ENCODE results near the gene BNIP5.
"Not testable (repeated sequence)": the region's sequence is repeated elsewhere in the genome, so short reads cannot be mapped to it uniquely, and the experiment has no call there.

Gene BNIP5

DNA sequence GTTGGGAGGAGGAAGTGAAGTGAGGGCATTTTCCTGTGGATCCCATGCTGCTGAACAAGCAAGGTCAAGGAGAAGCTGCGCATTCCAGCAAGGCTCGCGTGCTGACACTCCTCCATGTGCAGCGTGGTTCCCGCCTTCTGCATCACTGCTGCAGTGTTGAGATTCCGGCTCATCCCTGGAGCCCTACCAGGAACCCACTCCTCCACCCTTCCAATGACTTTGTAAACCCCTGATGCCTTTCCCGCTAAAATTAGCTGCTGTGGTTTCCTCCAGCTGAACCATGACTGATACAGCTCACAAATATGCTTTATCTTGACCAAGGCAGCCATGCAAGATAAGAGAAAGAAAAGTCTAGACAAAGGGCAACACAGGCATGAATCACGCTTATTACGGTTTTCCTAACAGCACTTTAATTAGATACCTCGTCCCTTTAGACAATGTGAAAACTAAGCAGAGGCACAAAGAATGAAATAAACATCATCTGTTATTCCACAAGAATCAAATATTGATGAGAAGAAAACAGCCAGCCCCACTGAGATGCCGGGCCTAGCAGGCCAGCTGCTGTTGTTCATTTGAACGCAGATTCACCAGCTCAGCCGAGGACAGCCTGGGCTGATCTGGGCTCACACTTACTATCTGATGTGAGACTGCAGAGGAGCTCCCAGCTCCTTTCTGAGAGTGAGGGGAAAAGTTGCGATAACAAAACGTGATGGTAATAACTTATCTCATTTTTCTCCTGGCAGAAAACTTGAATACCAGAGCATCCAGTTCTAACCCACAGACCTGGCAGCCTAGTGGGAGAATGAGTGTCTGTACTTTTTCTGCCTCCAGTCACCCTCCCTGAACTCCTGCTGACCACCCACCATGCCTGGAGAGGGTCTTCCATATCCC is 14.2 kb upstream of the BNIP5 start:
- Histone ChIP-seq H3K27me3 (ENCODE audit: insufficient read depth, low read length) (no peaks in the 10 kb centered on the region), H3K4me1 (ENCODE audit: insufficient read depth, low read length) (no peaks in the 10 kb centered on the region), H3K9me3 (ENCODE audit: insufficient read depth, low read depth, low read length) (no peaks in the 10 kb centered on the region), H3K36me3 (ENCODE audit: insufficient read depth, low read depth, low read length) (no peaks in the 10 kb centered on the region), H3K27ac (ENCODE audit: low read length) (no peak overlapping the region), H3K9ac (ENCODE audit: low read depth, low read length) (no peak overlapping the region), H3K4me3 (ENCODE audit: low read length) (no peak overlapping the region)

DNA sequence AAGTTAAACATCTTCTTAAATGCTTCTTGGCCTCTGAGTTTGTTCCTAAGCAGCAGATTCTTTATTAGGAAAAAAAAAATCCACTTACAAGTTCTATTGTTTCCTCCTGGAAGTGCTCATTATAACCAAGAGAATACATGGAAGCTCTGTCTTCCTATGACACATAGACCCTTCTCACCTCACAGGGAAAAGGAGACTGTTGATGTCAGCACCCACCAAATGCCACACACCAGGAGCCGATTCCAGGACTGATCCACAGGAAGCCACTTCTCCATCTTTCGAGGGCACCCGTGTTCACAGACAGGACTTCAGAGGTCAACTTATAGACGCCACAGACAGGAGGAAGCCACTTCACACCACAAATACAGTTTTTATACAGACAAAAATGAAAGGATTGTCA is 13.4 kb upstream of the BNIP5 start:
- no peaks in the 10 kb centered on the region for H3K4me1 ChIP-seq (ENCODE audit: insufficient read depth, low read length)
- H3K9ac ChIP-seq (ENCODE audit: low read depth, low read length), result no peak overlapping the region
- H3K36me3 ChIP-seq (ENCODE audit: insufficient read depth, low read depth, low read length), result no peaks in the 10 kb centered on the region
- no peaks in the 10 kb centered on the region for H3K9me3 ChIP-seq (ENCODE audit: insufficient read depth, low read depth, low read length)
- no peak overlapping the region for H3K4me3 ChIP-seq (ENCODE audit: low read length)
- H3K27me3 ChIP-seq (ENCODE audit: insufficient read depth, low read length), result no peaks in the 10 kb centered on the region
- H3K27ac ChIP-seq (ENCODE audit: low read length), result no peak overlapping the region

DNA sequence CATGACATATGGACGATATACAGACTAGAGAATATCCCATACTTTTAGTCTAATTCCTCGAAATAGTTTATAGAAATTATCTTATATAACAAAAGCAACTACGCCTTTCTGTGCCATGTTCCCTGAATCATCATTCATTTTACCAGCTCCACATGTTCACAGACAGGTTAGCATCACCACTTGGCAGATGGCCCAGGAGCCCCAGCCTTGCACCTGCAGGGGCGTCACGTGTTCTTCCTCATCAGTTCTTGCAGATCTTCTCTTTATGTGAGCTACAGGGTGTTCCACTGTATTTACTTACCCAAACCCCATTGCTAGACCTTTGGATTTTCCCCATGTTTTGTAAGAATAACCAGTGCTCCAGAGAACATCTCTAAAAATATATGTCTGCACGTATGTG is 12.6 kb upstream of the BNIP5 start:
- H3K27me3 ChIP-seq (ENCODE audit: insufficient read depth, low read length), result no peaks in the 10 kb centered on the region
- no peaks in the 10 kb centered on the region for H3K9me3 ChIP-seq (ENCODE audit: insufficient read depth, low read depth, low read length)
- H3K4me3 ChIP-seq (ENCODE audit: low read length), result no peak overlapping the region
- H3K9ac ChIP-seq (ENCODE audit: low read depth, low read length), result no peak overlapping the region
- no peaks in the 10 kb centered on the region for H3K36me3 ChIP-seq (ENCODE audit: insufficient read depth, low read depth, low read length)
- no peak overlapping the region for H3K27ac ChIP-seq (ENCODE audit: low read length)
- no peaks in the 10 kb centered on the region for H3K4me1 ChIP-seq (ENCODE audit: insufficient read depth, low read length)

DNA sequence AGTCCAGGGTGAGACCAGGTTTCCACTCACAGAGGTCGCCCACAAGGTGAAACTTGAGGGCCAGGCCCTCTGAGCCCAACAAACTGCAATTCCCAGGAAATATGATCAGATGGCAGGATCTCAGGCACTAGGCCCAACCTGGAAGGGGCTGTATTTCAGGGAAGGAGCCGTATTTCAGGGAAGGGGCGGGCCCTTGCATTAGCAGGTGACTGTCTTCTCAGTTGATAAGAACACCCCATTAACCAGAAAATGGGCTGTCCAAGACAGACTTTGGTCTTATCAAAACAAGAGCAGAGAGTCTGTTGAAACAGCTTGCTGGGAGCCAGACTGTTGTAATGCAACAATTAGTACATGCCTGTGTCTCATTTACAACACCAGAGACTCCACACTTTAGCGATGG is 10.9 kb upstream of the BNIP5 start:
- no peaks in the 10 kb centered on the region for H3K4me1 ChIP-seq (ENCODE audit: insufficient read depth, low read length)
- no peak overlapping the region for H3K9ac ChIP-seq (ENCODE audit: low read depth, low read length)
- H3K36me3 ChIP-seq (ENCODE audit: insufficient read depth, low read depth, low read length), result no peaks in the 10 kb centered on the region
- no peaks in the 10 kb centered on the region for H3K9me3 ChIP-seq (ENCODE audit: insufficient read depth, low read depth, low read length)
- no peaks in the 10 kb centered on the region for H3K27me3 ChIP-seq (ENCODE audit: insufficient read depth, low read length)
- H3K27ac ChIP-seq (ENCODE audit: low read length), result no peak overlapping the region
- no peak overlapping the region for H3K4me3 ChIP-seq (ENCODE audit: low read length)

DNA sequence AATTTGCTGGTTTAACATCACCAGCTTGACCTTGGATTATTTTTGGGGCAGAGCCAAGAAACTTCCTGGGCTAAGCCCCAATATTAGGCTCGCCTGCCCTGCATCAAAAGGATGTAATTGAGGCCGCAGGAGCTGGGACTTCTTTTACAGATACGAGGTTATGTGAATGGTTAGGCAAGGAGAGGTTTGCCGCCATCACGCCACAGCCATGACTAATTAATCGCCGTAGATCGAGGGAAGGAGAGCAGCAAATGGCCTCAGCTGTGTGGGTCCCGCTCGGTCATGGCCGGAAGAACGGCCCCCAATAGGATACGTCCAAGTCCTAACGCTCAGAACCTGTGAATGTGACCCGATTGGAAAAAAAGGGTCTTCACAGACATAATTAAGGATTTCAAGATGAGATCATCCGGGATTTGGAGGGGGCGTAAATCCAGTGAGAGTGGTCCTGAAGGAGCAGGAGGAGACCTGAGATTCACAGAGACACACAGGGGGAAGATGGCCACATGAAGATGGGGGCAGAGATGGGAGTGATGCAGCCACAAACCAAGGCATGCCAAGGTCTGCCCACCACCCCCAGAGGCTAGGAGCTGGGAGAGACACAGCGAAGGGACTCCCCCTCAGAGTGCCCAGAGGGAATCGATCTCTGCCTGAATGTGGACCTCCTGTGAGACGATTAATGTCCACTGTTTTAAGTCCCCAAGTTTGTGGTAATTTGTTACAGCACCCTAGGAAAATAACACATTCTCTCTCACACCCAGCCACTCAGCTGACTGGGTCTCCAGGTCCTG is 10.0 kb upstream of the BNIP5 start:
- Histone ChIP-seq H3K4me1 (ENCODE audit: insufficient read depth, low read length) (no peaks in the 10 kb centered on the region), H3K36me3 (ENCODE audit: insufficient read depth, low read depth, low read length) (no peaks in the 10 kb centered on the region), H3K27me3 (ENCODE audit: insufficient read depth, low read length) (no peaks in the 10 kb centered on the region), H3K9me3 (ENCODE audit: insufficient read depth, low read depth, low read length) (no peaks in the 10 kb centered on the region), H3K4me3 (ENCODE audit: low read length) (no peak overlapping the region), H3K27ac (ENCODE audit: low read length) (no peak overlapping the region), H3K9ac (ENCODE audit: low read depth, low read length) (no peak overlapping the region)

DNA sequence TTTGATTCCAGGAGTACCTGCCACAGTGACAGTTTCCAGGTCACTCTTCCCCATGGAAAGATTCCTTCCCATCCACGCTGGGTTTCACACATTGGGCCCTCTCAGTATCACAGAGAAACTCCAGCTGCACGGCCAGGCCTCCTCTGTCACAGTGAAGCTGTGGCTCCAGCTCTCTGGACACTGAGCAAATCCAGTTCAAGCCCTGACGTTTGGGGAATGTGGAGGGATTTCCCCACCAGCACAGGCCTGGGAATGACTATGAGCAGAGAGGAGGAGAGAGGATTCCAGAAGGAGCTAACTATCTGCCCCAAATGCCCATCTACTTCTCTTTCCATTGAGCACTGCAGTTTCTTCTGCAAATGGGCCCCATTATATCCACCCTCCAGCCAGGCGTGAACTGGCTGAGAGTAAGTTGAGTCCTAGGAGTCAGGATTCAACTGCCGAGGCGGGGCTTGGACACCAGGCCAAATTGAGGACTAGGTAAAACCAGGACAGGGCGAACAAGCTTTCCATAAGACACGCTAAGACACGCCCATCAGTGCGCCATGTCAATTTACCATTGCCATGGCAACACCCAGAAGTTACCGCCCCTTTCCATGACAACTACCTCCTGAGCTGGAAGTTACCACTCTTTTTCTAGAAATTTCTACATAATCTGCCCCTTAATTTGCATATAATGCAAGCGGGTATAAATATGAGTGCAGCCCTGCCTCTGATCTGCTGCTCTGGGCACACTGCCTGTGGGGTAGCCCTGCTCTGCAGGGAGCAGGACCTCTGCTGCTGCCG is 9.2 kb upstream of the BNIP5 start:
- H3K9ac ChIP-seq (ENCODE audit: low read depth, low read length), result no peak overlapping the region
- H3K4me1 ChIP-seq (ENCODE audit: insufficient read depth, low read length), result no peaks in the 10 kb centered on the region
- peaks cover under 1% of the 10 kb centered on the region; the same call in 1 of the 2 replicates for H3K27me3 ChIP-seq (ENCODE audit: insufficient read depth, low read length)
- no peaks in the 10 kb centered on the region for H3K36me3 ChIP-seq (ENCODE audit: insufficient read depth, low read depth, low read length)
- no peak overlapping the region for H3K27ac ChIP-seq (ENCODE audit: low read length)
- H3K9me3 ChIP-seq (ENCODE audit: insufficient read depth, low read depth, low read length), result no peaks in the 10 kb centered on the region
- no peak overlapping the region for H3K4me3 ChIP-seq (ENCODE audit: low read length)

DNA sequence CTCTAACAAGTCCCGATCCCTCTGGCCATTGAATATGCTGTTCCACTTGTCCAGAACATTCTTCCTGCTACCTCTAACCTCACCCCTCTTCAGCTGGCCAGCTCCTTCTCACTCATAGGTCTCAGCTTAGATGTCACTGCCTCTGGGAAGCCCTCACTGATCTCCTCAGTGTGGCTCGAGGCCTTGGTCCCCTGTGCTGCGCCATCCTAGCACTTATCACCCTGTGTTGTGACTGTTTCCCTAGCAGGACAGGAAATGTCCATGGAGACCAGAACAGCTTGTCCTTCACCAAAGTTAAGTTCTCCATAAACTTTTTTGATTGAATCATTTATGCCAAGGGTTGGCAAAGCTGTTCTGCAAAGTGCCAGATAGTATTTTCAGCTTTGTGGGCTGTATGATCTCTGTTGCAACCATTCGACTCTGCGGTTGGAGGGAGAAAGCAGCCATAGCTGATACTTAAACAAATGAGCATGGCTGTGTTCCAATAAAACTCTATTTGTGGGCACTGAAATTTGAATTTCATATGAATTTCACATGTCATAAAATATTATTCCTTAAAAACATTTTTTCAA is 6.5 kb upstream of the BNIP5 start:
- no peaks in the 10 kb centered on the region for H3K4me1 ChIP-seq (ENCODE audit: insufficient read depth, low read length)
- H3K4me3 ChIP-seq (ENCODE audit: low read length), result no peak overlapping the region
- no peak overlapping the region for H3K9ac ChIP-seq (ENCODE audit: low read depth, low read length)
- H3K36me3 ChIP-seq (ENCODE audit: insufficient read depth, low read depth, low read length), result no peaks in the 10 kb centered on the region
- H3K27me3 ChIP-seq (ENCODE audit: insufficient read depth, low read length), result peaks cover 21% of the 10 kb centered on the region
- H3K27ac ChIP-seq (ENCODE audit: low read length), result no peak overlapping the region
- no peaks in the 10 kb centered on the region for H3K9me3 ChIP-seq (ENCODE audit: insufficient read depth, low read depth, low read length)

DNA sequence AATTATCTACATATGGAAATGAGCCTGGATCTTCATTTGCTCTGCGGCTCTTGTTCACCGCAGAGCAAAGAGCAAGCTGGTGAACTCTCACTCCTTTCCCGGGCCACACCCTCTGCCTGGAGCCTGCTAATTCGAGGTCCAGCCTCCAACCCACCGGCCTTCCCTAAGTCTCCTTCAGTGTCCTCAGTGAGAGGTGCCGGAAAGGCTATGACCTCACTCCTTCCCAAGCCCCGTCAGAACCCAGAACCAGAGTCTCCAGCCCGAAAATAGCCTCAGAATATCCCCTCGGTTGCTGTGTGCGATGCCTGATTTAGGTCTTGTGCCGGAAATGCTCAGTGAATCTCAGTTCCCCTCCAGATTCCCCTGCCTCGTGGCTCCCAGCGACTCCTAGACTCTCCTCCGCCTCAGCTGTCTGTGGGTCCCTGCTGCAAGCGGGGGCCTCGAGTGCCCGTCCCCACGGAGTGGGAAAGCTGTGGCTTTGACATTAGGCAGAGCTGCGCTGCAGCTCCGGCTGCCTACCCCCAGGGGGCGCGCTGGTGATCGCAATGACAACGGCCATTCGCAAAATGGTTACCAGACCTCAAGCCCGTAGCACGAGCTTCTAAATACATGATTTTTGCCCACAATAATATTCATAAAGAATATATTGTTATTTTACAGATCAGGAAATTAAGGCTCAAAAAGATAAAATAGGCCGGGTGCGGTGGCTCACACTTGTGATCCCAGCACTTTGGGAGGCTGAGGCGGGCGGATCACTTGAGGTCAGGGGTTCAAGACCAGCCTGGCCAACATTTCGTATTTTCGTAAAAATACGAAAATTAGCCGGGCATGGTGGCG is 4.1 kb upstream of the BNIP5 start:
- Histone ChIP-seq H3K36me3 (ENCODE audit: insufficient read depth, low read depth, low read length) (no peaks in the 10 kb centered on the region), H3K9ac (ENCODE audit: low read depth, low read length) (no peak overlapping the region; the same call in 1 of the 2 replicates), H3K4me1 (ENCODE audit: insufficient read depth, low read length) (no peaks in the 10 kb centered on the region), H3K27me3 (ENCODE audit: insufficient read depth, low read length) (peaks cover 21% of the 10 kb centered on the region), H3K27ac (ENCODE audit: low read length) (no peak overlapping the region), H3K9me3 (ENCODE audit: insufficient read depth, low read depth, low read length) (no peaks in the 10 kb centered on the region), H3K4me3 (ENCODE audit: low read length) (peak overlapping the region; percentile 57)

DNA sequence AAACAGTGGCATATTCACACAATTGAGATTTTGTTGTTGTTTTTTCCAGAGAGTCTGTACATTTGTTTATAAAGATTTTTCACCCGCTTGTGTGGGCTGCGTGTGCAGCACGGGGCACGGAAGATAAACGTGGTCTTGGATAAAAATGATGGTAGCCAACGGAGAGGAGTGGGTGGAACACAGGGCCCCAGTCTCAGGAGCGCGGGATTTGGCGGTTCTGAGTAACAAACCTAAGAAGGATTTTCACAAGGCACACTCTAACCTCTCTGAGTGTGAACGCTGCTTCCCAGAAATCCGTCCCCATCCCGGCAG is 3.6 kb upstream of the BNIP5 start:
- Histone ChIP-seq H3K27ac (ENCODE audit: low read length) (no peak overlapping the region), H3K4me1 (ENCODE audit: insufficient read depth, low read length) (no peaks in the 10 kb centered on the region), H3K4me3 (ENCODE audit: low read length) (peak overlapping the region; percentile 57), H3K36me3 (ENCODE audit: insufficient read depth, low read depth, low read length) (no peaks in the 10 kb centered on the region), H3K9me3 (ENCODE audit: insufficient read depth, low read depth, low read length) (no peaks in the 10 kb centered on the region), H3K27me3 (ENCODE audit: insufficient read depth, low read length) (peaks cover 22% of the 10 kb centered on the region), H3K9ac (ENCODE audit: low read depth, low read length) (no peak overlapping the region; the same call in 1 of the 2 replicates)

DNA sequence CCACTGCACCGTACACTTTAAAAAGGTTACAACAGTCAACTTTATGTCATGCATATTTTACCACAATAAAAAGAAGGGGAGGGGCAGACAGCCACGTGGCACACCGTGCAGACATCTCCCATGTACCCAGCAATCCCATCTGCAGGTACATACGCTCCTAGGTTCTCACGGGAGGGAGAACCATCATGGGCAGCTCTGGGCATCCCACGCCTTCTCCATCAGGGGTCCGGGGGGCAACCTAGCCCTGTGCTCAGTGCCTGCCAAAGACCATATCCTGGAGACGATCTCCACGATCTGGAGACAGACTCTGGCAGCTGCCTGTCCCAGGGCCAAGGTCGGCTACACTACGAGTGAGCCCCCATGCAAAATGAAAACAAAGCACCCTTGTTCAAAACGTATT is 2.5 kb upstream of the BNIP5 start:
- no peaks in the 10 kb centered on the region for H3K9me3 ChIP-seq (ENCODE audit: insufficient read depth, low read depth, low read length)
- H3K27me3 ChIP-seq (ENCODE audit: insufficient read depth, low read length), result peaks cover 31% of the 10 kb centered on the region
- H3K27ac ChIP-seq (ENCODE audit: low read length), result no peak overlapping the region
- H3K9ac ChIP-seq (ENCODE audit: low read depth, low read length), result no peak overlapping the region
- H3K36me3 ChIP-seq (ENCODE audit: insufficient read depth, low read depth, low read length), result no peaks in the 10 kb centered on the region
- H3K4me3 ChIP-seq (ENCODE audit: low read length), result no peak overlapping the region
- H3K4me1 ChIP-seq (ENCODE audit: insufficient read depth, low read length), result peaks cover 1% of the 10 kb centered on the region; the same call in 1 of the 2 replicates

DNA sequence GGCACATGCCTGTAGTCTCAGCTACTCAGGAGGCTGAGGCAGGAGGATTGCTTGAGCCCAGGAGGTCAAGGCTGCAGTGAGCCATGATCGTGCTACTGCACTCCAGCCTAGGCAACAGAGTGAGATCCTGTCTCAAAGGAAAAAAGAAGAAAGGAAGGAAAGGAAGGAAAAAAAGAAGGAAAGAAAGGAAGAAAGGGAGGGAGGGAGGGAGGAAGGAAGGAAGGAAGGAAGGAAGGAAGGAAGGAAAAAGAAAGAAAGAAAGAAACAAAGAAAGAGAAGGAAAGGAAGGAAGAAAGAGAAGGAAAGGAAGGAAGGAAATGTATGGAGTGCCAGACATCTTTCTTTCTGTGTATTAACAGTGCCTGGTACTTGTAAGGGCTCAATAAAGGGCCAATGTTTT is 1.5 kb upstream of the BNIP5 start:
- not testable (repeated sequence) for H3K4me1 ChIP-seq (ENCODE audit: insufficient read depth, low read length); H3K9me3 ChIP-seq (ENCODE audit: insufficient read depth, low read depth, low read length); H3K27ac ChIP-seq (ENCODE audit: low read length); H3K9ac ChIP-seq (ENCODE audit: low read depth, low read length); H3K4me3 ChIP-seq (ENCODE audit: low read length); H3K36me3 ChIP-seq (ENCODE audit: insufficient read depth, low read depth, low read length)
- peaks cover 38% of the 10 kb centered on the region for H3K27me3 ChIP-seq (ENCODE audit: insufficient read depth, low read length)

Data from iPS-20b (cell line).